Retinal pigment epithelial cell (primary cell): ENCODE measurements around the gene KCNA1.

ENCODE experiments used
- DNase-seq: peaks from one replicate; pipeline ENCODE4 v3.0.0-alpha.2; 2010; ENCODE audit warnings: low read depth
- H3K4me3 ChIP-seq: 2 replicates; pipeline ENCODE4 v1.5.1; 2011; ENCODE audit warnings: mild to moderate bottlenecking, low read length, control low read depth, moderate library complexity
- TF ChIP-seq, protein P1 (sequence below): conservative IDR thresholded peaks from 2 replicates; pipeline ENCODE4 v1.5.1; 2011; ENCODE audit warnings: low read depth, low read length, control low read depth, inconsistent platforms

KCNA1 gene

GRCh38 chr12:4958697-4959375, 49.1 kb downstream of the KCNA1 start:
- TF ChIP-seq, protein P1, sequence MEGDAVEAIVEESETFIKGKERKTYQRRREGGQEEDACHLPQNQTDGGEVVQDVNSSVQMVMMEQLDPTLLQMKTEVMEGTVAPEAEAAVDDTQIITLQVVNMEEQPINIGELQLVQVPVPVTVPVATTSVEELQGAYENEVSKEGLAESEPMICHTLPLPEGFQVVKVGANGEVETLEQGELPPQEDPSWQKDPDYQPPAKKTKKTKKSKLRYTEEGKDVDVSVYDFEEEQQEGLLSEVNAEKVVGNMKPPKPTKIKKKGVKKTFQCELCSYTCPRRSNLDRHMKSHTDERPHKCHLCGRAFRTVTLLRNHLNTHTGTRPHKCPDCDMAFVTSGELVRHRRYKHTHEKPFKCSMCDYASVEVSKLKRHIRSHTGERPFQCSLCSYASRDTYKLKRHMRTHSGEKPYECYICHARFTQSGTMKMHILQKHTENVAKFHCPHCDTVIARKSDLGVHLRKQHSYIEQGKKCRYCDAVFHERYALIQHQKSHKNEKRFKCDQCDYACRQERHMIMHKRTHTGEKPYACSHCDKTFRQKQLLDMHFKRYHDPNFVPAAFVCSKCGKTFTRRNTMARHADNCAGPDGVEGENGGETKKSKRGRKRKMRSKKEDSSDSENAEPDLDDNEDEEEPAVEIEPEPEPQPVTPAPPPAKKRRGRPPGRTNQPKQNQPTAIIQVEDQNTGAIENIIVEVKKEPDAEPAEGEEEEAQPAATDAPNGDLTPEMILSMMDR: no peak
- no peak for DNase-seq
- H3K4me3 ChIP-seq: no peak overlapping the region

DNA sequence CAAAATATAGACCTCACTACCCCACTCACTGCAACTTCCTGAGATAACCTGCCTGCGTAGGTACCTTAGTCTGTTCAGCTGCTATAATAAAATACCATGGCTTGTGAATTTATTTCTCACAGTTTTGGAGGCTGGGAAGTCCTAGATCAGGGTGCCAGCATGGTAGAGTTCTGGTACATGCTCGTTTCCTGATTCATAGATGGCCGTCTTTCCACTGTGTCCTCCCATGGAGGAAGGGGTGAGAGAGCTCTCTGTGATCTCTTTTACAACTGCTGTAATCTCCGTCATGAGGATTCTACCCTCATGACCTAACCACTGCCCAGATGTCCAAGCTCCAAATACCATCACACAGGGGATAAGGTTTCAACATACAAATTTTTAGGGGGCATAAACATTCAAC, 49.7 kb downstream of the KCNA1 start:
- H3K4me3 ChIP-seq: no peak overlapping the region
- DNase-seq: no peak
- TF ChIP-seq, protein P1: no peak

- no peak overlapping the region for H3K4me3 ChIP-seq
- no peak for DNase-seq
- TF ChIP-seq, protein P1: no peak
Observed at GRCh38 chr12:4960030-4960429, 50.3 kb downstream of the KCNA1 start.

- no peak overlapping the region for H3K4me3 ChIP-seq
- TF ChIP-seq, protein P1: no peak
- DNase-seq: no peak
Observed at GRCh38 chr12:4960547-4960946, 50.8 kb downstream of the KCNA1 start.

DNA sequence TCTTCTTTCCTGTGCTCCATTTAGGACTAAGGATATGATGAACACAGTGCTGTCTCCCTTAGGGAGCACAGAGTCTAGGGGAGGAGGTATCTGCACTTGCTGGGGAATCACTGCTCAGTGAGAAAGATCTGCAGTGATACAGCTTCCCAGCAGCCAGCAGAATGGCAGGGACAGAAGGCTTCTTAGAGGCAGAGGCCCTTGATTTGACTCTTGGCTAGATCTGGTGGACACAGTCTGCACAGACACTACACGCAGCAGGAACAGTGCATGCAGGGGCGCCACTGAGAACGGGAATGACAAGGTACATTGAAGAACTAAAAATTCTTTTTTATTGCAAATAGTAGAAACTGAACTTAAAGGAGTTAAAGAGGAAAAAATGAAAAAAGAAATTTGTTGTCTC, 51.6 kb downstream of the KCNA1 start:
- no peak overlapping the region for H3K4me3 ChIP-seq
- no peak for DNase-seq
- TF ChIP-seq, protein P1: no peak

GRCh38 chr12:4962539-4963486, 53.1 kb downstream of the KCNA1 start:
- TF ChIP-seq, protein P1: no peak
- DNase-seq: no peak
- no peak overlapping the region for H3K4me3 ChIP-seq
